GM15510 (cell line): Measurements from ENCODE around the gene CPXM2.

Experiments
- POLR2A ChIP-seq: IDR thresholded peaks from 3 replicates; pipeline ENCODE4 v1.6.1; 2011; ENCODE audit warnings: borderline replicate concordance; ENCODE audit not compliant: insufficient read length; ENCODE audit errors: extremely low read depth

The CPXM2 gene

GRCh38 chr10:123795846-123796590, 95.6 kb downstream of the CPXM2 start:
- TF ChIP-seq POLR2A, result no peak

- TF ChIP-seq POLR2A, result no peak
Observed at GRCh38 chr10:123795196-123795780, 96.3 kb downstream of the CPXM2 start.

DNA sequence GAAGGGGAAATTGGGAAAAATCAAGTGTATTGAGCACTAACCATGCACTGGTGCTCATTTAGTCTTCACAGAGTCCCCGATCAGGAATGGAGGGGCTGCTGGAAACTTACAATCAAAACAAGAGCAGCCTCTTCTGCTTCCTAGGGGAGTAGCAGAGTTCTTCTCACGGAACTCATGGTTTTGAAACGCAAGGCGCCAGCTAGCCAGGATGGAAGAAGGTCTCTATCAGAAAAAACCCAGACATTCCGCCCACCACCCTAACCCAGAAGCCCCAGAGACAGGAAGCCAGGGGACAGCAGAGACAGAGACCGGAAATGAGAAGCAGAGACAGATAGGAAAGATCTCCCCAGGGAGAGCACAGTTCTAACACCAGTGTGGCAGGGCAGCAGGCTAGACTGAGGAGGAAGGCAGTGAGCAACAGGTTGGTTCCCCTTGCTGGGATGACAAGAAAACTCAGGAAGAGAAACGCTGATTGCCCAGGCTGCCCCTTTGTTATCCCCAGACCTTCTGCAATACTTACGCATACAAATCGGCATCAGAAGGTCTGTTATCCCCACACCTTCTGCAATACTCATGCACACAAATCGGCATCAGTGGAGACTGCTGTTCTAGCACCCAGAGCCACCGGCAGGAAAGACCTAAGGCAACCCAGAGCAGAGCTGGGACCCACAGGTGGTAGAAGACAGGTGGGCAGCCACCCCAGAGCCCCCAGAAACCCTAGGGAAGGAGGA, 99.2 kb downstream of the CPXM2 start:
- no peak for TF ChIP-seq POLR2A

GRCh38 chr10:123790132-123790885, 101.3 kb downstream of the CPXM2 start:
- no peak for TF ChIP-seq POLR2A

GRCh38 chr10:123788981-123789380, 102.6 kb downstream of the CPXM2 start:
- no peak for TF ChIP-seq POLR2A

- TF ChIP-seq POLR2A, result no peak
Observed at GRCh38 chr10:123787566-123787965, 104.0 kb downstream of the CPXM2 start.

GRCh38 chr10:123786896-123787295, 104.7 kb downstream of the CPXM2 start:
- no peak for TF ChIP-seq POLR2A

- no peak for TF ChIP-seq POLR2A
Observed at GRCh38 chr10:123786306-123786705, 105.3 kb downstream of the CPXM2 start.

- TF ChIP-seq POLR2A, result no peak
Observed at GRCh38 chr10:123784646-123785045, 107.0 kb downstream of the CPXM2 start.

GRCh38 chr10:123784216-123784615, 107.4 kb downstream of the CPXM2 start:
- TF ChIP-seq POLR2A, result no peak

DNA sequence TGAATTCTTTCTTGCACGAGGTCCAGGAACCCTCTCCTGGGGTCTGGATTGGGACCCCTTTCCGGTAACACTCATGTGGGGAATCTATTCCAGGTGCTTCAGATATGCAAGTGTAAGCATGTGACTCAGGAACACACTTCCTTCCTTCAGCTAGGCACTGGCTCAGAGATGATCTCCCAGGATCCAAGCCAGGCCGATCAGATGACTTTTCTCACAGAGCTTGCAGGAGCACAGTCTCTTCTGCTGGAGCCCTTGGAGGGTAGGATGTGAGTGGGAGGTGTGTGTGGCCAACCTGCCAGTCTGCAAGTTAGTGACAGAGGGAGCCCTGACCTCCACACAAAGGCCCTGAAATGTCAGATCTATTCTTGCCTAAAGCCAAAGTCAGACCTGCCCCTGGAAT, 108.3 kb downstream of the CPXM2 start:
- TF ChIP-seq POLR2A, result no peak

GRCh38 chr10:123782549-123782948, 109.1 kb downstream of the CPXM2 start:
- no peak for TF ChIP-seq POLR2A

DNA sequence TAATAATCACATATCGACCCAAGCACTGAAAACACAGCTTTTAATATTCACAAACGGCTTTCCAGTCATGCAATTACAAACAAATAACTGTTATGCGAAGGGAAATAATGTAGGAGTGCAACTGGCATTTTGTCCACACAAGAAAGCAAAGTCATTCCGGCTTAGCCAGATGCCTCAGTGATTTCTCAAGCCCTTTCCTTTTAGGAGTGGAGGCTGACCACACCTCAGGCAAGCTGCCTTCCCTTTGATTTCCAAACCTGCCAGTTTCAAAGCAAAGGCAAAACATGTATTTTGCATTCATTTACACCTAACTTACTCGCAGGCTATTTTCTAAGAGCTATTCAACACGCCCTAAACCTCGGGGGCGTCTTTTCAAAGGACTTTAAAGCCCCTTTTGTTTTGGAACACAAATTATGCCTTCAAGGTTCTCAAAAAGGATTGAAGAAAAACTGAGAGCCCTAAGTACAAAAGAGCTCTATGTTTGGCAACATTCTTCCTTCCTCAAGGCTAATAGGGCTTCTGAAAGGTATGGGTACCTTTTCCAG, 109.6 kb downstream of the CPXM2 start:
- no peak for TF ChIP-seq POLR2A

DNA sequence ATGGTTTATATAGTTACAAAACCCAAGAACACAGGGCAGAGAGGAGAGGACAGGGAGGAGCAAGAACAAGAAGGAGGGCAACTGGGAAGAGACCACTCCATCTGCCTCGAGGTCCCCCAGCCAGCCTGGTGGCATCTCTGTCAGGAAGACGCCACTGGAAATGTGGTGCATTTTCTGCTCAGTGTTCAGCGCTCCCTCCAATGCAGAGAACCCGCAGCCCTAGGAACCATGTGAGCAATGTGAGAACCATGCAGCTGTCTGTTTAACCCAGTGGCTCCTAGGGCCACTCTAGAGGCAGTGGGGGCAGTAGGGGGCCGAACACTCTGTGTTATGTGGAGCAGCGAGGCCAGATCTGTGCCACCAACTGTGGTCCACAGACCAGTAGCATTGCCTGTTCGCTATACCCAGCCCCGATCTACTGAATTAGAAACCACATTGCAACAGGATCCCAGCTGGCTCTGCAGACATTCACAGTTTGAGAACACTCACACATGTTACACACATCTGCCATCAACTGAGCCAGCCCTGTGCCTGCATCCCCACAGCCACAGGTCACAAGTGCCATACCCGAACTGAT, 110.2 kb downstream of the CPXM2 start:
- no peak for TF ChIP-seq POLR2A

- TF ChIP-seq POLR2A, result no peak
Observed at GRCh38 chr10:123778719-123779517, 112.7 kb downstream of the CPXM2 start.

DNA sequence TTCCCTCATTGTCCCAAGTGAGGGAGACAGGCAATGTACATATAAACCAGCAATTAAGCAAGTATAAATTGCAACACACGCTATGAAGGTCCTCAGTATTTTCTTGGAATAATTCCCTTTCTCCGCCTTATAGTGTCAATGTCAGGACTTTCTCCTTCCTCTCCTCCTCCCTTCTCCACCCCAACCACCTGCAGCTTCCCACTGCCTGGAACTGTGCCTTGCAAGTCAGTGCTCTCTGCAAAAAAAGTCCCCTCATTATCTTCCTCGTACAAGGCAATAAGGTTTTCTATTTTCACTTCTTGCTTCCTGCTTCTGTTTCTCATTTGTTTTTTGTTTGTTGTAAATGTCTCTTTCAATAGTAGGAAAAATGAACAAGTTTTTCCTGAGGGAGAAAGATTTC, 113.7 kb downstream of the CPXM2 start:
- TF ChIP-seq POLR2A, result no peak
